OCI-LY7 (cell line): Measurements from ENCODE around the gene DRC7.

Experiments
- CTCF ChIP-seq: fragments of 200-600 bp; sonication (generic); conservative IDR thresholded peaks from 2 replicates; pipeline ENCODE4 v1.5.1; 2014; ENCODE audit warnings: mild to moderate bottlenecking, antibody characterized with exemption, low read length, moderate library complexity, mixed read lengths
- EZH2phosphoT487 ChIP-seq: fragments of 200-600 bp; sonication (generic); IDR thresholded peaks from 2 replicates; pipeline ENCODE4 v1.6.1; 2018; ENCODE audit warnings: low read depth, borderline replicate concordance, mild to moderate bottlenecking, mixed run types, antibody characterized with exemption, low read length, moderate library complexity, mixed read lengths

- TF ChIP-seq CTCF (no peak), EZH2phosphoT487 (no peak)
Observed at GRCh38 chr16:57645169-57645568, 49.4 kb upstream of the DRC7 start.
